IMR-90 (cell line): ENCODE measurements around the gene MTCL3.

Experiments used
- BHLHE40 ChIP-seq: fragments of 150-350 bp; IDR thresholded peaks from 2 replicates; pipeline ENCODE4 v1.6.1; 2016; ENCODE audit warnings: mild to moderate bottlenecking, low read depth, low read length
- MAZ ChIP-seq: IDR thresholded peaks from 2 replicates; pipeline ENCODE4 v1.6.1; 2012; ENCODE audit warnings: low read depth, mild to moderate bottlenecking, low read length, improper control_type of control experiment, moderate library complexity, borderline replicate concordance
- POLR2A ChIP-seq: IDR thresholded peaks from 2 replicates; pipeline ENCODE4 v1.6.1; 2012; ENCODE audit warnings: mild to moderate bottlenecking, low read depth, low read length
- RFX5 ChIP-seq: IDR thresholded peaks from 2 replicates; pipeline ENCODE4 v1.8.0; 2012; ENCODE audit warnings: low read depth, mild to moderate bottlenecking, low read length, moderate library complexity
- SMC3 ChIP-seq: fragments of 150-350 bp; IDR thresholded peaks from 2 replicates; pipeline ENCODE4 v1.6.1; 2016; ENCODE audit warnings: low read depth, mild to moderate bottlenecking, antibody characterized with exemption, low read length, moderate library complexity
- TF ChIP-seq, protein P1 (sequence below): conservative IDR thresholded peaks from 2 replicates; pipeline ENCODE4 v1.5.1; 2012; ENCODE audit warnings: mild to moderate bottlenecking, low read depth, low read length, improper control_type of control experiment
- TF ChIP-seq, protein P2 (sequence below): fragments of 150-350 bp; IDR thresholded peaks from 2 replicates; pipeline ENCODE4 v1.6.1; 2017; ENCODE audit warnings: mild to moderate bottlenecking, antibody characterized with exemption, low read length, low read depth

DNA sequence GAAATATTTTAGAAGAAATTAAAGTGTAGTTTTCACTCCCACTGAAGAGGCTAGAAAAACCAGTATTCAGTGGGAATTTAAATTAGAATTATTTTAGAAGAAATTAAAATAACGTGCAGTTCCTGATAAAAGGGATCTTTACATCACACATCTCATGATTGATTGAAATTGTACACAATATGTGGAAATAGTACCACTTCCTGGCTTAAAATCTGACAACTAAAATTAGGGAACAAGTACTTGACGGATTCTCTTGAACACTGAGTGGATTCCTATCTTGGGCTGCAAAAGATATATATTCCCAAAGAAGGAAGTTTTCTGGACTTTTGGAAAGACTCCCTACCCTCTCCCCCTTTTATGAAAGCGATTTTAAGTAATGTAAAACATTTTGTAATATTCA, 14.6 kb upstream of the MTCL3 start:
- no peak for TF ChIP-seq POLR2A
- TF ChIP-seq, protein P1, sequence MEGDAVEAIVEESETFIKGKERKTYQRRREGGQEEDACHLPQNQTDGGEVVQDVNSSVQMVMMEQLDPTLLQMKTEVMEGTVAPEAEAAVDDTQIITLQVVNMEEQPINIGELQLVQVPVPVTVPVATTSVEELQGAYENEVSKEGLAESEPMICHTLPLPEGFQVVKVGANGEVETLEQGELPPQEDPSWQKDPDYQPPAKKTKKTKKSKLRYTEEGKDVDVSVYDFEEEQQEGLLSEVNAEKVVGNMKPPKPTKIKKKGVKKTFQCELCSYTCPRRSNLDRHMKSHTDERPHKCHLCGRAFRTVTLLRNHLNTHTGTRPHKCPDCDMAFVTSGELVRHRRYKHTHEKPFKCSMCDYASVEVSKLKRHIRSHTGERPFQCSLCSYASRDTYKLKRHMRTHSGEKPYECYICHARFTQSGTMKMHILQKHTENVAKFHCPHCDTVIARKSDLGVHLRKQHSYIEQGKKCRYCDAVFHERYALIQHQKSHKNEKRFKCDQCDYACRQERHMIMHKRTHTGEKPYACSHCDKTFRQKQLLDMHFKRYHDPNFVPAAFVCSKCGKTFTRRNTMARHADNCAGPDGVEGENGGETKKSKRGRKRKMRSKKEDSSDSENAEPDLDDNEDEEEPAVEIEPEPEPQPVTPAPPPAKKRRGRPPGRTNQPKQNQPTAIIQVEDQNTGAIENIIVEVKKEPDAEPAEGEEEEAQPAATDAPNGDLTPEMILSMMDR = no peak
- no peak for TF ChIP-seq MAZ
- TF ChIP-seq, protein P2, sequence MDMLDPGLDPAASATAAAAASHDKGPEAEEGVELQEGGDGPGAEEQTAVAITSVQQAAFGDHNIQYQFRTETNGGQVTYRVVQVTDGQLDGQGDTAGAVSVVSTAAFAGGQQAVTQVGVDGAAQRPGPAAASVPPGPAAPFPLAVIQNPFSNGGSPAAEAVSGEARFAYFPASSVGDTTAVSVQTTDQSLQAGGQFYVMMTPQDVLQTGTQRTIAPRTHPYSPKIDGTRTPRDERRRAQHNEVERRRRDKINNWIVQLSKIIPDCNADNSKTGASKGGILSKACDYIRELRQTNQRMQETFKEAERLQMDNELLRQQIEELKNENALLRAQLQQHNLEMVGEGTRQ = no peak
- no peak for TF ChIP-seq RFX5
- no peak for TF ChIP-seq BHLHE40
- TF ChIP-seq SMC3 = no peak
